Stomach (tissue), 9 donors: ENCODE results near the gene AP3B1. TPM values are rescaled to one million over a fixed set of nuclear protein-coding genes. Genes with fewer than 3 reads are reported as not detected.

Experiments
- DNase-seq, 2 donors: peaks; one replicate each; pipeline versions ENCODE4 v3.0.0 to v3.0.0-alpha.2; 2013 to 2019
- H3K27ac ChIP-seq, 5 donors: fragments of 200-600 bp in 4 of 5; sonication (generic) in 4 of 5; one replicate each; pipeline ENCODE4 v1.5.1; 2013 to 2019; ENCODE audit warnings: mild to moderate bottlenecking in 1 of 5, moderate library complexity in 1 of 5
- H3K27me3 ChIP-seq, 3 donors: fragments of 200-600 bp; sonication (generic); one replicate each; pipeline ENCODE4 v1.5.1; 2017 to 2019; ENCODE audit warnings: mixed run types in 1 of 3
- H3K36me3 ChIP-seq, 4 donors: fragments of 200-600 bp; sonication (generic); 1 replicate in 3 of 4; 2 replicates in 1 of 4; pipeline ENCODE4 v1.5.1; 2016 to 2019
- H3K4me1 ChIP-seq, 4 donors: fragments of 200-600 bp; sonication (generic); one replicate each; pipeline ENCODE4 v1.5.1; 2016 to 2019
- H3K4me3 ChIP-seq, 4 donors: fragments of 200-600 bp; sonication (generic) in 3 of 4; one replicate each; pipeline ENCODE4 v1.5.1; 2016 to 2019; ENCODE audit warnings: mild to moderate bottlenecking in 1 of 4
- H3K9me3 ChIP-seq, 4 donors: fragments of 200-600 bp; sonication (generic); one replicate each; pipeline ENCODE4 v1.5.1; 2016 to 2019
- EP300 ChIP-seq: sonication (generic); formaldehyde crosslinking; IDR thresholded peaks from one replicate; pipeline ENCODE4 v1.6.1; 2017; ENCODE audit warnings: antibody characterized with exemption
- POLR2A ChIP-seq, 4 donors: fragments of 450-650 bp; IDR thresholded peaks; one replicate each; pipeline ENCODE4 v1.6.1; 2016; ENCODE audit warnings: antibody characterized with exemption in 4 of 4, control low read depth in 2 of 4, mild to moderate bottlenecking in 1 of 4, moderate library complexity in 1 of 4
- POLR2AphosphoS5 ChIP-seq, 3 donors: sonication (generic); formaldehyde crosslinking; IDR thresholded peaks; one replicate each; pipeline ENCODE4 v1.6.1; 2016; ENCODE audit warnings: antibody characterized with exemption in 3 of 3
- WGBS, 5 donors: extraction: QIAGEN DNeasy Blood & Tissue Kit in 3 of 5; methylation state at CpG; one replicate each; pipeline versions ENCODE4 v1.1.5 to v1.1.7; 2013 to 2018; 5-methylcytosine and 5-hydroxymethylcytosine counted together
- intact Hi-C: fragments of 100-400 bp; cut with DNase I; formaldehyde crosslinking; loops from one replicate; pipeline ENCODE4 v1.15.1; 2023; ENCODE audit warnings: low total_unique reads
- polyA plus RNA-seq, 3 donors: library from polyadenylated mRNA; stranded (reverse); fragments of 200-250 nt; gene quantifications; one replicate each; pipeline ENCODE4 v1.2.3, GENCODE V29; 2013
- total RNA-seq, 5 donors: library from RNA; depleted of rRNA; stranded (reverse); fragments of >200 nt; gene quantifications; one replicate each; pipeline versions ENCODE4 v1.1.0 to v1.2.3, GENCODE V29; 2014 to 2016
- TF ChIP-seq, protein P1 (sequence below), 7 experiments: fragments of 450-650 bp in 4 of 7; fragments of 200-600 bp in 3 of 7; sonication (generic) in 3 of 7; IDR thresholded peaks; one replicate each; pipeline ENCODE4 v1.5.1; 2016 to 2019; ENCODE audit warnings: antibody characterized with exemption in 7 of 7, control low read depth in 2 of 7, mild to moderate bottlenecking in 1 of 7
- donor health status: healthy with polysubstance abuse.
- donor health status: Bipolar disorder and iron deficiency.
- donor health status: healthy.

Gene AP3B1
- total and polyA plus RNA-seq, 8 donors, result 15.2 to 81.0 (median 23.5) TPM

DNA sequence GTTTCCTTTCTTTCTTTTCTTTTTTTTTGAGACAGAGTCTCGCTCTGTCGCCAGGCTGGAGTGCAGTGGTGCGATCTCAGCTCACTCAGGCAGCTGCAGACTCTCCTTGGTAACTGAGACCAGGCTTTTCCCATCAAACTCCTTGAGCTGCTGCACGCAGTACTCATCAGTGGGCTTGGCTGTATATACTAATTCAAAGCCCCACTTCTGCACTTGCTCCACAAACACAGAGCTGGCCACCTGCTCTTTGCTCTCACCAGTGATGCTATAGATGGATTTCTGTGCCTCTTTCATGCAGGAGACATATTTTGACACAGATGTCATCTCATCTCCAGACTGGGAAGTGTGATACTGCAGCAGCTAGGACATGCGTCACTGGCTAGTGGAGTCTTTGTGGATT lies 252.7 kb downstream of the AP3B1 start:
- TF ChIP-seq EP300 (no peak), POLR2A (IDR thresholded peaks at IDR 0.05) (no peak), POLR2AphosphoS5 (IDR thresholded peaks at IDR 0.05) (no peak)
- TF ChIP-seq, protein P1, sequence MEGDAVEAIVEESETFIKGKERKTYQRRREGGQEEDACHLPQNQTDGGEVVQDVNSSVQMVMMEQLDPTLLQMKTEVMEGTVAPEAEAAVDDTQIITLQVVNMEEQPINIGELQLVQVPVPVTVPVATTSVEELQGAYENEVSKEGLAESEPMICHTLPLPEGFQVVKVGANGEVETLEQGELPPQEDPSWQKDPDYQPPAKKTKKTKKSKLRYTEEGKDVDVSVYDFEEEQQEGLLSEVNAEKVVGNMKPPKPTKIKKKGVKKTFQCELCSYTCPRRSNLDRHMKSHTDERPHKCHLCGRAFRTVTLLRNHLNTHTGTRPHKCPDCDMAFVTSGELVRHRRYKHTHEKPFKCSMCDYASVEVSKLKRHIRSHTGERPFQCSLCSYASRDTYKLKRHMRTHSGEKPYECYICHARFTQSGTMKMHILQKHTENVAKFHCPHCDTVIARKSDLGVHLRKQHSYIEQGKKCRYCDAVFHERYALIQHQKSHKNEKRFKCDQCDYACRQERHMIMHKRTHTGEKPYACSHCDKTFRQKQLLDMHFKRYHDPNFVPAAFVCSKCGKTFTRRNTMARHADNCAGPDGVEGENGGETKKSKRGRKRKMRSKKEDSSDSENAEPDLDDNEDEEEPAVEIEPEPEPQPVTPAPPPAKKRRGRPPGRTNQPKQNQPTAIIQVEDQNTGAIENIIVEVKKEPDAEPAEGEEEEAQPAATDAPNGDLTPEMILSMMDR (IDR thresholded peaks at IDR 0.05), result no peak
- no peak for DNase-seq
- Histone ChIP-seq H3K9me3 (no peaks in the 10 kb centered on the region), H3K4me1 (no peaks in the 10 kb centered on the region), H3K4me3 (no peak overlapping the region), H3K36me3 (peaks cover 0 to 18% (median 15%) of the 10 kb centered on the region in 4 donors), H3K27ac (no peak overlapping the region), H3K27me3 (no peaks in the 10 kb centered on the region)
- 92 to 99% (median 94%) methylated on average over 5 of the region's 5 CpGs for WGBS, 5 donors
- intact Hi-C loops, result no loop called here

DNA sequence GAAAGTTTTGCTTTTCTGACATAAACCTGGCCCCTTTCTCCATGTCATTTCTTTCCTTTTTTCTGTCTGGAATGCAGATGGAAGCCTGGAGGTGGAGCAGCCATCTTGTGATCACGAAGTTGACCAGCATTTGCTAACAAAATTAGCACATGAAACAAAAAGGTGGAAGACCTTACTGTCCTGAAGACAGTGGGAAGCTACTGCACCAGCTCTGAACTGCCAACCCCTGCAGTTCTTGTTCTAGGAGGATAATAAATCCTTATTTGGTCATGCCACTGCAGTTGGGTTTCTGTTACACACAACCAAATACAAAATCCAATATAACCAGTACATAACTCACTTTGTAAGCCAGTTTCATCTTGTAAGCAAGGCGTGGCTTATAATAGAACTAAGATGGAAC lies 269.0 kb downstream of the AP3B1 start:
- Histone ChIP-seq H3K9me3 (no peaks in the 10 kb centered on the region), H3K36me3 (peaks cover 0 to 6% (median under 1%) of the 10 kb centered on the region in 4 donors), H3K27ac (no peak overlapping the region), H3K4me1 (no peaks in the 10 kb centered on the region), H3K27me3 (no peaks in the 10 kb centered on the region), H3K4me3 (no peak overlapping the region)
- TF ChIP-seq, protein P1 (IDR thresholded peaks at IDR 0.05), result no peak
- TF ChIP-seq POLR2A (IDR thresholded peaks at IDR 0.05), result no peak
- TF ChIP-seq POLR2AphosphoS5 (IDR thresholded peaks at IDR 0.05), result no peak
- no peak for TF ChIP-seq EP300
- intact Hi-C loops, result no loop called here
- 84 to 96% (median 92%) methylated on average over 2 of the region's 2 CpGs for WGBS, 5 donors
- no peak for DNase-seq

DNA sequence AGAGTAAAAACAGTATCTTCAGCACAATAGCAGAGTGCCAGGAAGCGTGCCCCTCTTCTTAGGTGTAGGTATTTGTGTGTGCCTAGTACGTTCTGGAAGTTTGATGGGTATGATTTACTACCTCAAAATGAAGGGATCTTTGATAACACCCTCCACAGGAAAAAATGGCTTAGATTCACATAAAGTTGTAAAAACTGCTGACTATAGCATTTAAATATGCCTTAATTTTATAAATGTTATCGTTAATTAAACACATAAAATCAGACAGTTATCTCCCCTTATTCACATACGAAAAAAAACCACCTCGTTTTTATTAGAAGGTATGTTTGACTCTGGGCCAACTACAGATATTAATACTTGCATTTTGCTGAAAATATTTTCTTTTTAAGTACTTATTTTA lies 274.8 kb downstream of the AP3B1 start:
- no peak for DNase-seq
- no peaks in the 10 kb centered on the region for H3K27me3 ChIP-seq
- no peak overlapping the region for H3K27ac ChIP-seq
- WGBS, 5 donors, result 61 to 80% (median 71%) methylated on average over 5 of the region's 5 CpGs
- H3K36me3 ChIP-seq, result peaks cover 0 to 6% (median 2%) of the 10 kb centered on the region in 4 donors
- H3K4me1 ChIP-seq, result peaks cover 0 to 5% (median 0%) of the 10 kb centered on the region in 4 donors
- H3K4me3 ChIP-seq, result no peak overlapping the region
- TF ChIP-seq, protein P1 (IDR thresholded peaks at IDR 0.05), result no peak
- no peak for TF ChIP-seq POLR2AphosphoS5 (IDR thresholded peaks at IDR 0.05)
- no peak for TF ChIP-seq POLR2A (IDR thresholded peaks at IDR 0.05)
- TF ChIP-seq EP300, result no peak
- intact Hi-C loops, result no loop called here
- H3K9me3 ChIP-seq, result no peaks in the 10 kb centered on the region

DNA sequence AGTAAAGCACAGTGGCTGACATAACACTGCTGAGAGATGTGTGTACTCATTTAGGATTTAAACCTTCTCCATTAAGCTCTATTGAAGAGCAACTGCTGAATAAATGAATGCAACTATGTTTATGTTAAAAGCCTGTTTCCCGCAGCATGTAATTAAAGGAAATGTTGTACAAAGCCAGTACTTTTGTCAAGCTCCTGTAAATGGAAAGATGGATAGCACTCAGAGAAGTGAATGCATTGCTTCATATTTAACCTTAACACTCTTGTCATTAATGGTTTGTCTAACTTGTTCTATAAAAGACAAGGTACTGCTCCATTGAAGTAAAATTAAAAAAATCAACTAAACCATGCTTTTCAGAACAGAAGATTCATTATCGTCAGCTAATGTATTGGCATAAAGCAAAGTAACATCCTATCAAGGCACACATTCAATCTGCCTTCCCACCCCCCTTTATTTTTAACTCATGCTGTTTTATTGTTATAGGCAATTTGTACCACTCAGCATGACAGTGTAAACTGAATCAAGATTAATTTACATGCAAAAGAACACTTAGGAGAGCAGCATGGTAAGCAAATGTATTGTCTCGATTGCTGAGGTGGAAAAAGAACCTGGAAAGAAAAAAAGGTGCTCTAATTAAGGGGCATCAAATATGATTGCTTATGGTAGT lies 277.5 kb downstream of the AP3B1 start:
- peaks cover 0 to 5% (median 0%) of the 10 kb centered on the region in 4 donors for H3K4me1 ChIP-seq
- intact Hi-C loops, result no loop called here
- no peaks in the 10 kb centered on the region for H3K9me3 ChIP-seq
- WGBS, 5 donors, result 70 to 85% (median 80%) methylated on average over 3 of the region's 3 CpGs
- no peak for TF ChIP-seq EP300
- TF ChIP-seq, protein P1 (IDR thresholded peaks at IDR 0.05), result no peak
- TF ChIP-seq POLR2AphosphoS5 (IDR thresholded peaks at IDR 0.05), result no peak
- TF ChIP-seq POLR2A (IDR thresholded peaks at IDR 0.05), result no peak
- H3K27me3 ChIP-seq, result no peaks in the 10 kb centered on the region
- H3K27ac ChIP-seq, result peak overlapping the region in 2 of 5 donors; percentile 43 to 45
- no peak for DNase-seq
- H3K4me3 ChIP-seq, result no peak overlapping the region
- H3K36me3 ChIP-seq, result peaks cover 0 to 7% (median 2%) of the 10 kb centered on the region in 4 donors
